ENCODE measurements around the gene RASA1. TPM values are rescaled to one million over a fixed set of nuclear protein-coding genes. Genes with fewer than 3 reads are reported as not detected.

Gene RASA1
- total RNA-seq, 1 donor from 2014 or later: 36.6 TPM

- no peak for DNase-seq (ENCODE audit: low spot score in 2 of 2, unreplicated experiment in 2 of 2)
- Mint-ChIP-seq H3K9me3 (peaks cover 4% of the 10 kb centered on the region), H3K27ac (no peak overlapping the region), H3K36me3 (no peaks in the 10 kb centered on the region), H3K4me3 (no peak overlapping the region), H3K27me3 (ENCODE audit: low read depth) (peaks cover 9% of the 10 kb centered on the region), H3K4me1 (no peaks in the 10 kb centered on the region)
- TF ChIP-seq CTCF (IDR thresholded peaks at IDR 0.05; ENCODE audit: unreplicated experiment): no peak
Measured at GRCh38 chr5:87434461-87434860, 166.8 kb downstream of the RASA1 start.

DNA sequence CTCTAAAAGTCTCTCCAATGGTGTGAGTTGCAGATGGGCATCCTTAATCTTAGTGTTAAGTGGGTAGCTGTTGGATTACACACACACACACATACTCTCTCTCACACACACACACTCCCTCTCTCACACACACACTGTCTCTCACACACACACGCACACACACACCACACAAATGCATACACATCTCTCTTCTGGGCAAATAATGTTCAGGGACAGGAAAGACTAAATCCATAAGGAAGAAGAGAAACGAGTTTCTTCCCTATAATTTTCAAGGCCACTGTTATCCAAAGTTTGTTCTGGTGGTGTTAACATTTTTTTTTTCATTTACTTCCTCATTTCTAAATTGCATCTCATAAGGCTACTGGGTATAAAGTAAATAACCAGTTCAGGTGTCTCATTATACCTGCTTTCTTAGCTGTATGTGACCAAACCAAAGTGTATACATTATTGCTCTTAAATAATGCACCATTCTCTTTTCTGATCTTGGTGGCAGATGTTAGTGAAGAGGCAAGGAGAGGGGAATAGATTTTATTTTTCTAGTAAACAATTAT, 167.5 kb downstream of the RASA1 start:
- DNase-seq (ENCODE audit: low spot score in 2 of 2, unreplicated experiment in 2 of 2): no peak
- Mint-ChIP-seq H3K4me1 (no peaks in the 10 kb centered on the region), H3K9me3 (peaks cover 12% of the 10 kb centered on the region), H3K27me3 (ENCODE audit: low read depth) (peaks cover 9% of the 10 kb centered on the region), H3K36me3 (no peaks in the 10 kb centered on the region), H3K27ac (no peak overlapping the region), H3K4me3 (no peak overlapping the region)
- no peak for TF ChIP-seq CTCF (IDR thresholded peaks at IDR 0.05; ENCODE audit: unreplicated experiment)

DNA sequence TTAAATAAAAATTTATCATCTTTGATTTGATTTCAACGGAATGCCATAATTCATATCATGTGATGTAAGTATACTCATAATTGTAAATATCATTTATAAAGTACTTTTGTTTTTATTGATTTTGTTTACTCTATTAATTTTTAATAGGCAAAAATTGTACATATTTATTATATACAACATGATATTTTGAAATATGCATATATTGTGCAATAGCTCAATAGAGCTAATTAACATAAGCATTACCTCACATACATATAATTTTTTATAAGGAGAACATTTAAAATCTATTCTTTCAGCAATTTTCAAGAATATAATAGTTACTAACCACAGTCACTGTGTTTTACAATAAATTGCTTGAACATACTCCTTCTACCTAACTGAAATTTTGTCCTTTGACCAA, 170.0 kb downstream of the RASA1 start:
- DNase-seq (ENCODE audit: low spot score in 2 of 2, unreplicated experiment in 2 of 2): no peak
- peaks cover 17% of the 10 kb centered on the region for H3K9me3 Mint-ChIP-seq
- no peak overlapping the region for H3K27ac Mint-ChIP-seq
- no peaks in the 10 kb centered on the region for H3K36me3 Mint-ChIP-seq
- TF ChIP-seq CTCF (IDR thresholded peaks at IDR 0.05; ENCODE audit: unreplicated experiment): no peak
- H3K27me3 Mint-ChIP-seq (ENCODE audit: low read depth): peaks cover 4% of the 10 kb centered on the region
- H3K4me3 Mint-ChIP-seq: no peak overlapping the region
- H3K4me1 Mint-ChIP-seq: peaks cover 2% of the 10 kb centered on the region

DNA sequence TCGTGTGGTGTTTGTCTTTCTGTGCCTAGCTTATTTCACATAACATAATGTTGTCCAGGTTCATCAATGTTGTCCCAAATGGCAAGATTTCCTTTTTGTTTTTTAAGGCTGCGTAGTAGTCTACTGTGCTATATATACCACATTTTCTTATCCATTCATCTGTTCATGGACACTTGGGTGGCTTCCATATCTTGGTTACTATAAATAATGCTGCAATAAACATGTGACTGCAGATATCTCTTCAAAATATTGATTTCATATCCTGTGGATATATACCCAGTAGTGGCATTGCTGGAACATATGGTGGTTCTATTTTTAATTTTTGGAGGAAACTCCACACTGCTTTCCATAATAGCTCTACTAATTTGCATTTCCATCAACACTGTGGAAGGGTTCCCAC, 170.5 kb downstream of the RASA1 start:
- Mint-ChIP-seq H3K27me3 (ENCODE audit: low read depth) (peaks cover 4% of the 10 kb centered on the region), H3K9me3 (peaks cover 17% of the 10 kb centered on the region), H3K27ac (no peak overlapping the region), H3K36me3 (no peaks in the 10 kb centered on the region), H3K4me1 (peaks cover 2% of the 10 kb centered on the region), H3K4me3 (no peak overlapping the region)
- TF ChIP-seq CTCF (IDR thresholded peaks at IDR 0.05; ENCODE audit: unreplicated experiment): no peak
- DNase-seq (ENCODE audit: low spot score in 2 of 2, unreplicated experiment in 2 of 2): no peak

Other genes starting within 250 kb of the RASA1 start
- 35.7 to 41.8 TPM (median 39.9 TPM) in 3 replicates for gene CCNH, start 145.0 kb downstream of the RASA1 start, total RNA-seq